Measurements from ENCODE around the gene DDAH1.
A peak's percentile ranks its signal among the peaks of the same experiment; 100 is the strongest.

- TF ChIP-seq CTCF (IDR thresholded peaks at IDR 0.05): peak in 2 of 4 experiments; percentile 5 to 11
- no peak for TF ChIP-seq POLR2A (IDR thresholded peaks at IDR 0.05)
Measured at GRCh38 chr1:85398391-85399064, 66.4 kb downstream of the DDAH1 start.

Measured in uterus (tissue), 2 donors.